ENCODE measurements around the gene ANKRD52. TPM values are rescaled to one million over a fixed set of nuclear protein-coding genes. Genes with fewer than 3 reads are reported as not detected.

The ANKRD52 gene
- total RNA-seq, 4 donors from 2014 or later = 14.6 to 42.4 (median 23.9) TPM

- WGBS, 2 donors = 87 to 88% methylated on average over 1 of the region's 1 CpG
- TF ChIP-seq, protein P1, sequence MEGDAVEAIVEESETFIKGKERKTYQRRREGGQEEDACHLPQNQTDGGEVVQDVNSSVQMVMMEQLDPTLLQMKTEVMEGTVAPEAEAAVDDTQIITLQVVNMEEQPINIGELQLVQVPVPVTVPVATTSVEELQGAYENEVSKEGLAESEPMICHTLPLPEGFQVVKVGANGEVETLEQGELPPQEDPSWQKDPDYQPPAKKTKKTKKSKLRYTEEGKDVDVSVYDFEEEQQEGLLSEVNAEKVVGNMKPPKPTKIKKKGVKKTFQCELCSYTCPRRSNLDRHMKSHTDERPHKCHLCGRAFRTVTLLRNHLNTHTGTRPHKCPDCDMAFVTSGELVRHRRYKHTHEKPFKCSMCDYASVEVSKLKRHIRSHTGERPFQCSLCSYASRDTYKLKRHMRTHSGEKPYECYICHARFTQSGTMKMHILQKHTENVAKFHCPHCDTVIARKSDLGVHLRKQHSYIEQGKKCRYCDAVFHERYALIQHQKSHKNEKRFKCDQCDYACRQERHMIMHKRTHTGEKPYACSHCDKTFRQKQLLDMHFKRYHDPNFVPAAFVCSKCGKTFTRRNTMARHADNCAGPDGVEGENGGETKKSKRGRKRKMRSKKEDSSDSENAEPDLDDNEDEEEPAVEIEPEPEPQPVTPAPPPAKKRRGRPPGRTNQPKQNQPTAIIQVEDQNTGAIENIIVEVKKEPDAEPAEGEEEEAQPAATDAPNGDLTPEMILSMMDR (IDR thresholded peaks at IDR 0.05) = no peak
- TF ChIP-seq EP300 (IDR thresholded peaks at IDR 0.05) (no peak), POLR2A (IDR thresholded peaks at IDR 0.05) (no peak)
- Histone ChIP-seq H3K4me3 (no peak overlapping the region), H3K27ac (no peak overlapping the region), H3K27me3 (no peaks in the 10 kb centered on the region), H3K36me3 (peaks cover 6 to 100% (median 46%) of the 10 kb centered on the region in 3 donors), H3K4me1 (peaks cover 0 to 5% (median 0%) of the 10 kb centered on the region in 4 donors), H3K9me3 (no peaks in the 10 kb centered on the region)
- no peak for DNase-seq (ENCODE audit: low spot score in 2 of 2)
These were observed 45.8 kb downstream of the ANKRD52 start for GRCh38 chr12:56212361-56212760.

DNA sequence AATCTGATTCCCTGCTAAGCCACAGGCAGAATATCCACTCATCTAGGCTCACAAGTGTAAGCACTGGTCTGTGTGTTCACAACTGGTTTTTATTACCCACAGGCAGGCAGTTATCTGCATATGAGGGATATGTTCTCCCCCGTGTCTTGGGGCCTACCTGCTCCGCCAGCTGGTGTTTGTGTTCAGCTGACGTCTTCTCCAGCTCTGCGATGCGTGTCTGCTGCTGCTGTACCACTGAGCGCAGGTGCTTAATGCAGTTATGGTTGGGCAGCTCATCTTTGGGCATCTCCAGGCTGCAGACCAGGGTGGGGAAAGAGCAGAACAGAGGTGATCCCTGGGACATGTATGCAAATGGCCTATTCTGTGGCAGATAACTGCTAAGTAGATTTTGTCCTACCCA is 50.2 kb downstream of the ANKRD52 start:
- WGBS, 2 donors = 83 to 92% methylated on average over 6 of the region's 6 CpGs
- H3K4me3 ChIP-seq = no peak overlapping the region
- H3K27ac ChIP-seq = no peak overlapping the region
- H3K9me3 ChIP-seq = no peaks in the 10 kb centered on the region
- TF ChIP-seq POLR2A (IDR thresholded peaks at IDR 0.05) = no peak
- TF ChIP-seq EP300 (IDR thresholded peaks at IDR 0.05) = no peak
- TF ChIP-seq, protein P1 (IDR thresholded peaks at IDR 0.05) = no peak
- H3K4me1 ChIP-seq = peaks cover 0 to 6% (median 0%) of the 10 kb centered on the region in 4 donors
- H3K27me3 ChIP-seq = no peaks in the 10 kb centered on the region
- DNase-seq (ENCODE audit: low spot score in 2 of 2) = no peak
- peaks cover 5 to 83% (median 41%) of the 10 kb centered on the region in 3 donors for H3K36me3 ChIP-seq

DNA sequence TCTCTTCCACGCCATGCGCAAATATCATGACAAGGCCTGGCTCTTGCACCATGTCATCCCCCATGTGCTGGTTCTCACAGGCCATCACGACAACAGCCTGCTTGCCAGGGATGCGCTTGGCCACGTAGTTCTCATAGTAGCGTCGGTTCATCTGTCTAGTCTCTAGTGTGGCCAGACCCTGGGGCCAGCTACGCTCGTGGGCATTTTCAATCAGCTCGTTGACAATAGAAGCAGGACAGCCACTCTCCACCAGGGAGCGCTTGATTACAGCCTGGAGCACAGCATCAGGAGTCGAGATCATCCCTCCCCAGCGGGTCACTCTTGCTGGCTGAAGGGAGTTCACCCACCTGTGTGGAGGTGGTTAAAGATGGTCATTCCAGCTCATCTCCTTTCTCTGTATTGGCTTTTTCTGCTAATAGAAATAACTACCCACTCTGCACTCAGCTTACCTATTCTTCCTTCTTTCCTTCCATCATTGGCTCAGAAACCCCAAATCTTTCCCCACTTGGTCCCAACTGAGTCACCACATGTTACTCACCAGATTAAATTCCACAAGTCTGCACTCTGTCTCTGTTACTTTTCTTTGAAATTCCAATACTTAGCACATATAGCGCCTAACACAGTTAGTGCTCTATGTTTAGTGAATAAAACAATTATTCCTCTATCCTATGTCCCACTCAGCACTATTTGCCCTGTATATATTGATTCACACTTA is 51.6 kb downstream of the ANKRD52 start:
- H3K9me3 ChIP-seq = no peaks in the 10 kb centered on the region
- TF ChIP-seq POLR2A (IDR thresholded peaks at IDR 0.05) = no peak
- TF ChIP-seq, protein P1 (IDR thresholded peaks at IDR 0.05) = peak; percentile 35 to 56 (median 51)
- no peak for TF ChIP-seq EP300 (IDR thresholded peaks at IDR 0.05)
- no peaks in the 10 kb centered on the region for H3K27me3 ChIP-seq
- H3K4me1 ChIP-seq = peaks cover 0 to 6% (median 0%) of the 10 kb centered on the region in 4 donors
- H3K36me3 ChIP-seq = peaks cover 0 to 69% (median 36%) of the 10 kb centered on the region in 3 donors
- no peak overlapping the region for H3K4me3 ChIP-seq
- DNase-seq (ENCODE audit: low spot score in 2 of 2) = peak; percentile 28 to 72
- 43 to 46% methylated on average over 14 of the region's 14 CpGs for WGBS, 2 donors
- peak overlapping the region in 1 of 4 donors; percentile 29 for H3K27ac ChIP-seq

DNA sequence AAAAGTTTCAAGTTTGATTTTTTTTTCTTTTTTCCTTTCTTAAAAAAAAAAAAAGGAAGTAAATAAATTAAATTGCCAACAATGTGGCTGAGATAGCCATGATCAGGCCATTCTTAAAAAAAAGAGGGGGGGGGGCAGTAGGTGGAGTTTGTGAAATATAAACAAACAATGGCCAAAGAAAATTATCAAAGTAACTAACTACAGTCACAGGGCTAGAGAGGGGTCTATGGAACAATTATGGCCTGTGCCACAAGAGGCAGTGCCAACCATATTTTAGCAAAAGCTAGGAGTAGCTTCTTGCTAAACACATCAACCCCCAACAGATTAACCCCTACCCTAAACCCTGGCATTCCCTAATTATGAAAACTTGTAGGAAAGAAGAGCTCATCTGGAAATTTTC is 52.7 kb downstream of the ANKRD52 start:
- peaks cover 0 to 6% (median 0%) of the 10 kb centered on the region in 4 donors for H3K4me1 ChIP-seq
- DNase-seq (ENCODE audit: low spot score in 2 of 2) = no peak
- no peaks in the 10 kb centered on the region for H3K9me3 ChIP-seq
- H3K27ac ChIP-seq = peak overlapping the region in 1 of 4 donors; percentile 6
- H3K4me3 ChIP-seq = no peak overlapping the region
- TF ChIP-seq, protein P1 (IDR thresholded peaks at IDR 0.05) = no peak
- TF ChIP-seq EP300 (IDR thresholded peaks at IDR 0.05) = no peak
- TF ChIP-seq POLR2A (IDR thresholded peaks at IDR 0.05) = no peak
- H3K27me3 ChIP-seq = no peaks in the 10 kb centered on the region
- H3K36me3 ChIP-seq = peaks cover 0 to 57% (median 35%) of the 10 kb centered on the region in 3 donors

DNA sequence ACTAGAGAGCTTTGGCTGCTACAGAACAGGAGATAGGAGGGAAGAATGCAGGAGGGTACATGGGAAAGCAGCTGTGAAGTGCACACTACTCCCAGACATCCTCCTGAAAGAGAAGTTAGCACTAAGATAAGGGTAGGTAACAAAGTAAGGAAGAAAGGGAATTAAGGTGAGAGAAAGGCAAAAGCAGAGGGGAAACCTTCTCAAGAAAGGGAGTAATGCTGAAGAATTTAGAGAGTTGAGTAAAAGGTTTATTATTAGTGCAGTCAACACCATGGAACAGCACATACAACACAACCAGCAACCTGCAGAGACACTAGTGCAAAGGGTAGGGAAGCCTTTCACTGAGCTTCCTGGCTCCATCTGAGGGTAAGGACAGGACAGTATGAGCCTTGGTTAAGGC is 53.9 kb downstream of the ANKRD52 start:
- Histone ChIP-seq H3K4me1 (peaks cover 0 to 6% (median 0%) of the 10 kb centered on the region in 4 donors), H3K4me3 (no peak overlapping the region), H3K27me3 (no peaks in the 10 kb centered on the region), H3K27ac (no peak overlapping the region), H3K9me3 (no peaks in the 10 kb centered on the region), H3K36me3 (peaks cover 0 to 45% (median 23%) of the 10 kb centered on the region in 3 donors)
- no peak for DNase-seq (ENCODE audit: low spot score in 2 of 2)
- TF ChIP-seq POLR2A (IDR thresholded peaks at IDR 0.05) = no peak
- TF ChIP-seq, protein P1 (IDR thresholded peaks at IDR 0.05) = no peak
- no peak for TF ChIP-seq EP300 (IDR thresholded peaks at IDR 0.05)
